Esophagus muscularis mucosa (tissue), 4 donors: ENCODE results near the gene ACTMAP. TPM values are rescaled to one million over a fixed set of nuclear protein-coding genes. Genes with fewer than 3 reads are reported as not detected.

Experiments used
- DNase-seq: peaks from one replicate; pipeline ENCODE4 v3.0.0-alpha.2; 2017; ENCODE audit errors: extremely low spot score
- H3K27ac ChIP-seq, 4 donors: fragments of 200-600 bp; sonication (generic); replicated peaks in 1 of 4; 1 replicate in 3 of 4; 2 replicates in 1 of 4; pipeline ENCODE4 v1.5.1; 2016 to 2019; ENCODE audit warnings: mild to moderate bottlenecking in 1 of 4
- H3K27me3 ChIP-seq, 4 donors: fragments of 200-600 bp; sonication (generic); one replicate each; pipeline versions ENCODE4 v1.5.1 to v1.6.0; 2016 to 2019
- H3K36me3 ChIP-seq, 4 donors: fragments of 200-600 bp; sonication (generic); one replicate each; pipeline ENCODE4 v1.5.1; 2016 to 2019
- H3K4me1 ChIP-seq, 4 donors: fragments of 200-600 bp; sonication (generic); one replicate each; pipeline ENCODE4 v1.5.1; 2016 to 2019
- H3K4me3 ChIP-seq, 4 donors: fragments of 200-600 bp; sonication (generic); 1 replicate in 2 of 4; 2 replicates in 2 of 4; pipeline ENCODE4 v1.5.1; 2016 to 2019; ENCODE audit warnings: mild to moderate bottlenecking in 4 of 4, moderate library complexity in 1 of 4
- H3K9me3 ChIP-seq, 4 donors: fragments of 200-600 bp; sonication (generic); 1 replicate in 3 of 4; 2 replicates in 1 of 4; pipeline ENCODE4 v1.5.1; 2016 to 2019
- EP300 ChIP-seq: sonication (generic); formaldehyde crosslinking; IDR thresholded peaks from one replicate; pipeline ENCODE4 v1.6.1; 2017; ENCODE audit warnings: antibody characterized with exemption
- POLR2A ChIP-seq: fragments of 450-650 bp; IDR thresholded peaks from one replicate; pipeline ENCODE4 v1.6.1; 2017; ENCODE audit warnings: antibody characterized with exemption, moderate library complexity, mild to moderate bottlenecking, low read depth
- POLR2AphosphoS5 ChIP-seq, 2 donors: sonication (generic); formaldehyde crosslinking; IDR thresholded peaks; one replicate each; pipeline ENCODE4 v1.6.1; 2017; ENCODE audit warnings: antibody characterized with exemption in 2 of 2
- WGBS: methylation state at CpG from one replicate; pipeline ENCODE4 v1.1.5; 2018; 5-methylcytosine and 5-hydroxymethylcytosine counted together
- intact Hi-C: fragments of 100-400 bp; cut with DNase I; formaldehyde crosslinking; loops from one replicate; pipeline ENCODE4 v1.15.1; 2023
- total RNA-seq, 4 donors: library from RNA; depleted of rRNA; stranded (reverse); fragments of >200 nt; gene quantifications; one replicate each; pipeline versions ENCODE4 v1.1.0 to v1.2.1, GENCODE V29; 2016
- TF ChIP-seq, protein P1 (sequence below), 3 experiments: fragments of 200-600 bp in 2 of 3; fragments of 450-650 bp in 1 of 3; sonication (generic) in 2 of 3; IDR thresholded peaks; one replicate each; pipeline ENCODE4 v1.5.1; 2017 to 2019; ENCODE audit warnings: antibody characterized with exemption in 3 of 3, mild to moderate bottlenecking in 2 of 3, moderate library complexity in 1 of 3

The ACTMAP gene, protein sequence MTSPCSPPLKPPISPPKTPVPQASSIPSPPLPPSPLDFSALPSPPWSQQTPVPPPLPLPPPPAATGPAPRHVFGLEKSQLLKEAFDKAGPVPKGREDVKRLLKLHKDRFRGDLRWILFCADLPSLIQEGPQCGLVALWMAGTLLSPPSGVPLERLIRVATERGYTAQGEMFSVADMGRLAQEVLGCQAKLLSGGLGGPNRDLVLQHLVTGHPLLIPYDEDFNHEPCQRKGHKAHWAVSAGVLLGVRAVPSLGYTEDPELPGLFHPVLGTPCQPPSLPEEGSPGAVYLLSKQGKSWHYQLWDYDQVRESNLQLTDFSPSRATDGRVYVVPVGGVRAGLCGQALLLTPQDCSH
- total RNA-seq: 1 to 10 TPM; 1.7 to 4.6 (median 3.7) TPM

DNA sequence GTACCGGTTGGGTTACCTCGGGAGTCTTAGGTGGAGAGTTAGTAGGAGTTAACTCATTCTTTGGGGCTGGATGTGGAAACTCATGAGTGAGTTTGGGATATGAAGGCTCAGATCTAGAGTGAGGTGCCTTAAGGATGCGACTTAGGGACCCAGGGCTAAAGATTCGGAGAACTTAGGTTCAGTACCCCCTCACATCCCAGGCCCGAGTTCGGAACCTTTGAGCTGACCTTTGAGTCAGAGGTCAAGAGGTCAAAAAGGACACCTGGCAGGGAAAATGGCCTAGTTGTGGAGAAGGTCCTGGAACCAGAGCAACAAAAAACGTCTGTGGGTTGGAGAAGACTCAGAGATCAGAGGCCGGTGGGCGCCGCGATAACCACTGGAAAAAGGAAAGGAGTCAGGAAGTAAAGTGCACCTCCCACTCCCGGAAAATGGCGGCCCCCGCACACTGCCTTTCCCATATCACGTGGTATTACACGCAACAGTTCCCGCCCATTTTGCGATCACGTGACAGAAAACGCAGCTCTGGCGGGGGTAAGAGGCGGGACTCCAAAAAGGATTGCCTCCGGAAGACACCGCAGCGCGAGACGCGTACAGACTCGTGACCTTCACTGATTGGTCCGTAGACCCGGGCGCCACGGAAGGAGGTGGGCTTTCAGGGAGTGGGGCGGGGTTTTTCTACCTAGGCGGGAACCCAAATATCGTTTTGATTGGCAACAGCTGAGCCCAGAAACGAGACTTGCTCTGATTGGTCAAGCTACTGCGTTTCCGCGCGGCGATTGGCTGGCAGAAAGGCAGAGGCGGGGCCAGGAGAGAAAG, at the start of gene ACTMAP:
Gene ACTMAP, minus strand, starts transcription at position 420 of the 816 bp plus-strand sequence. CDS start 674 bp downstream, outside the sequence.
- no peaks in the 10 kb centered on the region for H3K9me3 ChIP-seq
- intact Hi-C loops: loop anchor here (5.0 kb wide), 2 partner anchors 47 to 67 kb away; partner anchors contain the start of gene EGLN2
- WGBS: under 1% methylated on average over 31 of the region's 43 CpGs
- DNase-seq: peak; percentile 100
- no peaks in the 10 kb centered on the region for H3K27me3 ChIP-seq
- H3K4me3 ChIP-seq: peak within 1 kb of the TSS; percentile 65 to 82 (median 72)
- TF ChIP-seq, protein P1, sequence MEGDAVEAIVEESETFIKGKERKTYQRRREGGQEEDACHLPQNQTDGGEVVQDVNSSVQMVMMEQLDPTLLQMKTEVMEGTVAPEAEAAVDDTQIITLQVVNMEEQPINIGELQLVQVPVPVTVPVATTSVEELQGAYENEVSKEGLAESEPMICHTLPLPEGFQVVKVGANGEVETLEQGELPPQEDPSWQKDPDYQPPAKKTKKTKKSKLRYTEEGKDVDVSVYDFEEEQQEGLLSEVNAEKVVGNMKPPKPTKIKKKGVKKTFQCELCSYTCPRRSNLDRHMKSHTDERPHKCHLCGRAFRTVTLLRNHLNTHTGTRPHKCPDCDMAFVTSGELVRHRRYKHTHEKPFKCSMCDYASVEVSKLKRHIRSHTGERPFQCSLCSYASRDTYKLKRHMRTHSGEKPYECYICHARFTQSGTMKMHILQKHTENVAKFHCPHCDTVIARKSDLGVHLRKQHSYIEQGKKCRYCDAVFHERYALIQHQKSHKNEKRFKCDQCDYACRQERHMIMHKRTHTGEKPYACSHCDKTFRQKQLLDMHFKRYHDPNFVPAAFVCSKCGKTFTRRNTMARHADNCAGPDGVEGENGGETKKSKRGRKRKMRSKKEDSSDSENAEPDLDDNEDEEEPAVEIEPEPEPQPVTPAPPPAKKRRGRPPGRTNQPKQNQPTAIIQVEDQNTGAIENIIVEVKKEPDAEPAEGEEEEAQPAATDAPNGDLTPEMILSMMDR (IDR thresholded peaks at IDR 0.05): no peak
- TF ChIP-seq EP300 (no peak), POLR2A (peak; percentile 64), POLR2AphosphoS5 (IDR thresholded peaks at IDR 0.05) (peak; percentile 94 to 98)
- H3K27ac ChIP-seq: peak within 1 kb of the TSS; percentile 89 to 98 (median 92)
- H3K4me1 ChIP-seq: peaks cover 45 to 61% (median 58%) of the 10 kb centered on the region in 4 donors
- H3K36me3 ChIP-seq: peaks cover 0 to 12% (median under 1%) of the 10 kb centered on the region in 4 donors

DNA sequence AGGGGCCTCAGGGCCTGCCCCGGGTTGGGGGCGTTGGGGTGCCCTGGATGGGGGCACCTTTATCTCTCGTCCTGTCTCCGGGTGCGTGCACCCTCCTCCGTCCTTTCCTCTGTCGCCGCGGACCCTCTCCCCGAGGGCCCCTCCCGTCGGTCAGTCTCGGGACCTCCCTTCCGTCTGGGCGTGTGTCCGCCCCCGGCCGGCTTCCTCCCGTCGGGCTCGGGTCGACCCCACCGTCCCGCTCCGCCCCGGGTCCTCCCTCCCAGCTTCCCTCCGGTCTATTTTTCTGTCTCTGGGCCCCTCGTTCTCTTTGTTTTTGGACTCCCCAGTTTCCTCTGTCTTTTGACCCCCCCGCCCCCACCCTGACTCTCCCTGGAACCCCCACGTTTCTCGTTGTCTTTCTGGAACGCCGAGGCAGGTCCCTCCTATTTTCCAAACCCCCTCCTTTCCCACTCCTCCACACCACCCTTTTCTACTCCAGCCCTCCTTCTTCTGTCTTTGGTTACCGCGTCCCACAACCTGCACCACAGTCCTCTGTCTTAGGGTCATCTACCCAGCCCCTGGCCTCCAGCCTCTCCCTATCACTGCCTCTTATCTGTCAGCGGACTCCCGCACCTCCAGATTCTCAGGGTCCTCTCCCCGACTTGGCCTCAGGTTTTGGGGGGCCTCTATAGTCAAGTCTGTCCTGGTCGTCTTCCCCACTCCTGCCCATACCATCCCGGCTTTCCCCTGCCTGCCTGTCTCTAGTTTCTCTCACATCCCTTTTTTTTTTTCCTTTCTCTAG, 49.5 kb upstream of the ACTMAP start:
- intact Hi-C loops: loop anchor here (5.0 kb wide), 2 partner anchors 47 to 137 kb away; partner anchors contain the start of genes ACTMAP and SNRPA
- TF ChIP-seq POLR2AphosphoS5 (IDR thresholded peaks at IDR 0.05): peak in 1 of 2 donors; percentile 52
- TF ChIP-seq EP300: no peak
- Histone ChIP-seq H3K9me3 (no peaks in the 10 kb centered on the region), H3K36me3 (peaks cover 5 to 23% (median 20%) of the 10 kb centered on the region in 4 donors), H3K27me3 (no peaks in the 10 kb centered on the region), H3K4me1 (peaks cover 54 to 61% (median 58%) of the 10 kb centered on the region in 4 donors), H3K4me3 (peak overlapping the region; percentile 77 to 99 (median 98)), H3K27ac (peak overlapping the region; percentile 95 to 99 (median 96))
- 2% methylated on average over 37 of the region's 40 CpGs for WGBS
- no peak for DNase-seq

DNA sequence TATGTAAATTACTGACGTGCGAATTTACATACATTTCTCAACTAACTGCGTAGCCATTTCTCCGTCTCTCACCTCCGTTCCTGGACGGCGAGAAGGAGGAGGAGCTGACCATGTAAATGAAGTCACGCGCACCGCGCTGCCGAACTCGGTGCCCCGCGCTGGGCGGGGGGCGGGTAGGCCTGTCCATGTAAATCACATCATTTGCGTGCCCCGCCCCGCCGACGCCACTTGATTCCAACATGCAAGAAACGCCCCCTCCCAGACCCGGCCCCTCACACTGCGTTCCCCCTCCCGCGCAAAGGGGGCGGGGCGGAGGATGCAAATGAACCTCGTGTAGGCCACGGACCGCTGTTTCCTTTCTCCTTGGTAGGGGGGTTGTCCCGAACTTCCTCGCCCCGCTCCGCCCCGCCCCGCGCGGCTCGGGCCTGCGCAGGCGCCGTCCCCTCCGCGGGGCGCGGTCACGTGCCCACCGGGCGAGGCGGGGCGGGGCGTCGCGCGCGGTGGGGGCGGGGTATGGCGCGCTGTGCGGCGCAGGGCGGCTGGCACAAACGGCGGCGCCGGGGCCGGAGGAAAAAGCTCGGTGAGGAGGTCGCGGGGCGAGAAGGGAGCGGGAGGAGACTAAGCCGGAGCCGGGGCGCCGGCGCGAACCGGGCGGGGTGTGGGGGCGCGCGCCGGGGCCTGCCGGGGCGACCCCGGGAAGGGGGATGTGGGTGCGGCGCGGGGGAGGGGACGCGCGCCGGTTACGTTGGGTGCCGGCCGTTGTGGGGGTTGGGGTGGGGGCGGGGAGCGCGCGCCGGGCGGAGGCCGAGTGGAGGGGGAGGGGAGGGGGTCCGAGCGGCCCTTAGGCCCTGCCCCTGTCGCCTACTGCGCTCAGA, 48.6 kb upstream of the ACTMAP start, which contains the start of gene EGLN2:
Gene EGLN2, plus strand, starts transcription at position 509 of the 875 bp plus-strand sequence. CDS start 1,382 bp downstream, outside the sequence.
- no peaks in the 10 kb centered on the region for H3K27me3 ChIP-seq
- no peaks in the 10 kb centered on the region for H3K9me3 ChIP-seq
- intact Hi-C loops: loop anchor here (5.0 kb wide), 1 partner anchor 47 kb away; the partner anchor contains the start of genes ACTMAP and SNRPA
- peaks cover 5 to 25% (median 19%) of the 10 kb centered on the region in 4 donors for H3K36me3 ChIP-seq
- H3K4me1 ChIP-seq: peaks cover 45 to 52% (median 50%) of the 10 kb centered on the region in 4 donors
- TF ChIP-seq, protein P1 (IDR thresholded peaks at IDR 0.05): no peak
- TF ChIP-seq POLR2AphosphoS5 (IDR thresholded peaks at IDR 0.05) (peak; percentile 84 to 88), EP300 (no peak), POLR2A (peak; percentile 55)
- WGBS: under 1% methylated on average over 39 of the region's 110 CpGs
- DNase-seq: peak; percentile 100
- peak within 1 kb of the TSS; percentile 77 to 99 (median 98) for H3K4me3 ChIP-seq
- H3K27ac ChIP-seq: peak within 1 kb of the TSS; percentile 95 to 99 (median 96)

DNA sequence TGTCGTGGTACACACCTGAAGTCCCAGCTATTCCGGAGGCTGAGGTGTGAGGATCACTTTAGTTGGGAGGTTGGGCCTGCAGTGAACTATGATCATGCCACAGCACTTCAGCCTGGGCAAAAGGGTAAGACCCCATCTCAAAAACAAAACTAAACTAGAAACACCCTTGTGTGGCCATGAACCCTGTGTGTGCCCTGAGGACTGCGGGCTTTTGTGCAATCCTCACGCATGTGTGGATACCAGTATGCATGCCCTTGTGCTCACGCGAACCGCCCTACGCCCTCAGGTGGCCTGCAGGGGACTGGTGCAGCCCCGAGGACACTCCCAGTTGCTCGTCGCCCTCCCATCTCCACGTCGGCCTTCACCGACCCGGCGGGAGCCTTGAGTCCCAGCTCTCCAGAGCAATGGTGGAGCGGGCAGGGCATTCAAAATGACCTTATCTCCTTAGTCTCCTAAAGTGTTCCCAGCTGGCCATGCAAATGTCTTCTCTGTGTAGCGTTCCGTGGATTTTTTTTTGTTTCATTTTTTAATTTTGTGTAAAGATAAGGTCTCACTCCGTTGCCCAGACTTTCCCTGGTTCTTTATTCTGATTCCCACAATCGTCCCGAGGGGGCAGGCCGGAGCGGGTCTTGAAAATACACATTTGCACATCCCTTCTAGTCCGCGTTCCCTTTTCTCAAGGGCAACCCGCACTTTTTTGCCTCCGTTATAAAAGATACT, 47.8 kb upstream of the ACTMAP start:
- Histone ChIP-seq H3K4me3 (peak overlapping the region; percentile 77 to 99 (median 98)), H3K27ac (peak overlapping the region; percentile 95 to 99 (median 96)), H3K27me3 (no peaks in the 10 kb centered on the region), H3K36me3 (peaks cover 5 to 27% (median 20%) of the 10 kb centered on the region in 4 donors), H3K9me3 (no peaks in the 10 kb centered on the region), H3K4me1 (peaks cover 38 to 44% (median 42%) of the 10 kb centered on the region in 4 donors)
- intact Hi-C loops: loop anchor here (5.0 kb wide), 1 partner anchor 46 kb away; the partner anchor contains the start of genes ACTMAP and SNRPA
- 13% methylated on average over 24 of the region's 28 CpGs for WGBS
- no peak for DNase-seq
- TF ChIP-seq POLR2AphosphoS5 (IDR thresholded peaks at IDR 0.05): no peak
- TF ChIP-seq, protein P1 (IDR thresholded peaks at IDR 0.05): peak; percentile 36 to 57 (median 52)
